Measurements from ENCODE around the gene KDM7A.

DNA sequence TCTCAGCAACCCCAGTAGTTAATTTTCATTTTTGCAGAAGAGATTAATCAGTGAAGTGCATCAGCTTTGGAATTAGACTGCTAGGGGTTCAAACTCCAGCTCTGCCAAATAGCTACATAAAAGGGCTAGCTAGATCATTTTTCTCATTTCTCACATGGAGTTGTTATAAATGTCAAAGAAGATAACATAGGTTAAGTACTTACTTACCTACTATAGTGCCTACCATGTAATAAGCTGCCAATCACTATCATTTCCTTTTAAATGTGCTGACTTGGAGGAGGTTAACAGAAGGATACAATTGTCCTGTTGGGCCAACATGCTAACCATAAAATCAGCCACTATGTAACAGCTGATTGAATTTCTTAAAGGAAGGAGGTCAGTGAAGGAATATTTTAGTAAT is 40.7 kb downstream of the KDM7A start:
- TF ChIP-seq CTCF (IDR thresholded peaks at IDR 0.05) (no peak), POLR2A (IDR thresholded peaks at IDR 0.05) (no peak), POLR2AphosphoS5 (IDR thresholded peaks at IDR 0.05) (no peak)
